ENCODE measurements around the gene CLEC1A.
"Not testable (repeated sequence)": the region's sequence is repeated elsewhere in the genome, so short reads cannot be mapped to it uniquely, and the experiment has no call there.

Gene CLEC1A

DNA sequence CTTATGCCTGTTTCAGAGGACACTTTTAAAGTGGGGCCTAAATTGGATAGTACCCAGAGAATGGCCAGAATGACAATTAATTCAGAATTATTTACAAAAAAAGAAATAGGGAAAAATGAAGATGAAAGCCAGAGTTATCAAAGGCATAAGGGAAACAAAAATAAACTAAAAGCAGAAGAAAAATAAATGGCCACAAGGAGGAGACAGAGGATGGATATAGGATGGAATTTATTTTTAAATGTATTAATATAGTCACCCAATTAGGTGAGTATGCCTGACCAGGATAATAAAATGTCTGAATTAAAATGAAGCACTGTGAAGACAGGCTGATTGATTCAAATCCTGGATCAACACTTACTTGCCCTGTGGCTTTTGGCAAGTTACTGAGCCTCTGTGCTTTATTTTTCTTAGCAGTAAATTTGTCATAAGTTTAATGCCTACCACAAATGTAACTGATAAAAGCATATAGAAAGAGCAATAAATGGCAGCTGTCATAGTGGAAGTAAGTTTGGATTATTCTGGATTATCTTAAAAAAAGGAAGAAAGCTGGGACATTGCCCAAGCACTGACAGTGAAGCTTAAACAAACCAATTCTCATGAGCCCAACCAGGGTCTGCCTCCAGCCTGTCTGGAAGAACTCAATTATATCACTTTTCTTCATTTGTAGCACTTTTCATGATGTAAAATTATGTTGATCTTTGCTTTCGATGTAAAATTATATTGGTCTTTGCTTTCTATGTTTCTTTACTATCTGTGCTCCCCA is 64.8 kb downstream of the CLEC1A start:
- DNase-seq, result no peak

DNA sequence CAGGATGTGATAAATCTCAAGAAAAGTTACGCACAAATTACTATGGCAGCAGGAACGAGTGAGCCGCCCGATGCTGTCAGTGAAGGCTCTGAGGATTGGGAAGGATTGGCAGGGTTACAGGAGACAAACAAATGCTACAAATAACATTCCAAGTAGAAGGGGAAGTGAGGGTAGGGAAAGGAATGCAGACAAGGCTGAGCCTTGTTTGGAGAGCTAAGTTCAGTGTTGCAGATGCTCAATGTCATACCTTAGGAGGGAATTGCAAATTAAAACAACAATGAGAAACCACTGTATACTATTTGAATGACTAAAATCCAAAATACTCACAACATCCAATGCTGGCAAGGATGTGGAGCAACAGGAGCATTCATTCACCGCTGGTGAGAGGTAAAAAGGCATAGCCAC is 67.0 kb downstream of the CLEC1A start:
- no peak for DNase-seq

GRCh38 chr12:10031321-10031720 is 67.5 kb downstream of the CLEC1A start:
- DNase-seq, result no peak

- no peak for DNase-seq
Measured at GRCh38 chr12:10030446-10030845, 68.3 kb downstream of the CLEC1A start, which contains the start of gene CLEC9A. TSS of gene CLEC9A (plus strand) at chr12:10030682. CDS start at chr12:10052688, 22,006 bp downstream.

DNA sequence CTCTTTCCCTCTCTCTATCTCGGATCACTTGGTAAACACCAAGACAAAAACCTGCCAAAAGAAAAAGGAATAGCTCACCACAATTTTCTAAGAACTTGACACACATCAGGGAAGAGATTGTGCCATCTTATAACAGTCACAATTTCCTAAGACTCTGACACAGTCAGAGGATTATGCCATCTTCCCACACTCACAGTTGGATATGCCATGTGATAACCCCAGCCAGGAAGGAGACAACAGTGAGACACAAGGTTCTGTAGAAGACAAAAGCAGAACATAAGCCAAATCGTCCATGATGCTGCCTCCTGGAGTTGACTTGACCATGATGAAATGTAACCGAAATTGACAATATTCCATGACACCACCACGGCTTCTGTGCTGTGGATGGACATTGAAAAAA is 71.1 kb downstream of the CLEC1A start:
- no peak for DNase-seq

DNA sequence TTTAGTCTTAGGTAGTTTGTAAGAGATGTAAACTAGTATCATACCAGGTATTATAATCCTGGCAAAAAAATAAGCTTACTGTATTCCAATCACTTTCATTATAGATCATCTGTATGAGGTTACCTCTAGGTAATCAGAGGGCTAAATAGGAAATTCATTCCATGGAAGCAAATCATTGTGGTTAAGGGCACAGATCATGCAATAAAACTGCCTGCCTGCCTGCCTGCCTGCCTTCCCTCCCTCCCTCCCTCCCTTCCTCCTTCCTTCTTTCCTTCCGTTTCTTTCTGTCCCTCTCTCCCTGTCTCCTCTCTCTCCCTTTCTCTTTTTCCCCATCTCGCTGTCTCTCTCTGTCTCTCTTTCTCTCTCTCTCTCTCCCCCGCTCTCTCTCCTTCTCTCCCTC is 71.5 kb downstream of the CLEC1A start:
- no peak for DNase-seq

GRCh38 chr12:10026666-10027065 is 72.1 kb downstream of the CLEC1A start:
- not testable (repeated sequence) for DNase-seq

GRCh38 chr12:10025236-10025635 is 73.5 kb downstream of the CLEC1A start:
- DNase-seq, result no peak

- no peak for DNase-seq
Measured at GRCh38 chr12:10021342-10021741, 77.4 kb downstream of the CLEC1A start.
